ENCODE data around the gene ANKMY1.

Gene ANKMY1

DNA sequence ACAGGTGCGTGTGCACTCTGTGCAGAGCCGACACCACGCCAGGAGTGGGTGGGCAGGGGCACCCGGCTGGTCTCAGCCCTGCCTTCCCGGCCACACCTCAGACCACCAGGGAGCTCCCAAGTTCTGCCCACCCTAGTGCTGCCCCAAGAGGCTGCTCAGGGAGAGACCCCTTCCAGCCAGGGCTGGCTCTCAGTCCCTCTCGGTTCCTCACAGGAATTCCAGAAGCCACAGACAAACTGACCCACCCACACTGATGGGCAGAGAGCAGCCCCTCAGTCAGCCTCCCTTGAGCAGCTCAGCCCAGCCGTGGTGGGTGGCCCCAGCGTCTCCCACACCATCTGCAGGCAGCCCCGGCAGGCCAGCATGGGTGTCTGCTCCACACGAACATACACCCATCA, 88.5 kb downstream of the ANKMY1 start:
- no peak for DNase-seq

GRCh38 chr2:240468303-240469238, 89.2 kb downstream of the ANKMY1 start:
- no peak for DNase-seq

DNA sequence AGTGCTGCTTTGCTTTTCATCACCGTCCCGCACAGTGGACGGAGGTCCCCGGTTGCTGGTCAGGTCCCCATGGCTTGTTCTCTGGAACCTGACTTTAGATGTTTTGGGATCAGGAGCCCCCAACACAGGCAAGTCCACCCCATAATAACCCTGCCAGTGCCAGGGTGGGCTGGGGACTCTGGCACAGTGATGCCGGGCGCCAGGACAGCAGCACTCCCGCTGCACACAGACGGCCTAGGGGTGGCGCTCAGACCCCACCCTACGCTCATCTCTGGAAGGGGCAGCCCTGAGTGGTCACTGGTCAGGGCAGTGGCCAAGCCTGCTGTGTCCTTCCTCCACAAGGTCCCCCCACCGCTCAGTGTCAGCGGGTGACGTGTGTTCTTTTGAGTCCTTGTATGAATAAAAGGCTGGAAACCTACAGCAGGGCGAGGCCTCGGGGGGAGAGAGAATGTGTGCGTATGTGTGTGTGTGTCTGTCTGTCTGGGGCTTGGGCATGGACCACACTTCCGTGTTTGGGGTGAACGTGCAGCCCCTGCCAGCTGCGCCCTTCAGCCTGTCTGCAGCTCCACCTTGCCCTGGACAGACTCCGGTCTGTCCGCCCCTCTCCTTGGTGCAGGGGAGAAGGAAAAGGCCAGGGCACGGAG, 90.0 kb downstream of the ANKMY1 start:
- no peak for DNase-seq

DNA sequence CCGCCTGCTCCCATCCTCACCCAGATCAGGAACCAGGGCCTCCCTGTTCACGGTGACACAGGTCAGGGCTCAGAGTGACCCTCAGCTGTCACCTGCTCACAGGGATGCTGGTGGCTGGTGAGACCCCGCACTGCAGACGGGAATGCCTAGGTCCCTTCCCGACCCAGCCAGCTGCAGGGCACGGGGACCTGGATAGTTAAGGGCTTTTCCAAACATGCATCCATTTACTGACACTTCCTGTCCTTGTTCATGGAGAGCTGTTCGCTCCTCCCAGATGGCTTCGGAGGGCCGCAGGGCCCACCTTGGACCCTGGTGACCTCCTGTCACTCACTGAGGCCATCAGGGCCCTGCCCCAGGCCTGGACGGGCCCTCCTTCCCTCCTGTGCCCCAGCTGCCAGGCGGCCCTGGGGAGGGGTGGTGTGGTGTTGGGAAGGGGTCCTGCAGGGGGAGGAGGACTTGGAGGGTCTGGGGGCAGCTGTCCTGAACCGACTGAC, 90.6 kb downstream of the ANKMY1 start:
- DNase-seq: no peak

GRCh38 chr2:240466579-240467148, 91.1 kb downstream of the ANKMY1 start:
- DNase-seq: no peak

- no peak for DNase-seq
These were observed 91.8 kb downstream of the ANKMY1 start for GRCh38 chr2:240465765-240466578.

- no peak for DNase-seq
These were observed 92.5 kb downstream of the ANKMY1 start for GRCh38 chr2:240465268-240465764.

- no peak for DNase-seq
These were observed 93.1 kb downstream of the ANKMY1 start for GRCh38 chr2:240464514-240465241.

GRCh38 chr2:240463866-240464481, 93.8 kb downstream of the ANKMY1 start:
- no peak for DNase-seq

- no peak for DNase-seq
These were observed 94.4 kb downstream of the ANKMY1 start for GRCh38 chr2:240463274-240463865.

- no peak for DNase-seq
These were observed 95.0 kb downstream of the ANKMY1 start for GRCh38 chr2:240462707-240463273.

- no peak for DNase-seq
These were observed 95.6 kb downstream of the ANKMY1 start for GRCh38 chr2:240462073-240462706.

- DNase-seq: no peak
These were observed 96.2 kb downstream of the ANKMY1 start for GRCh38 chr2:240461471-240462072.

- DNase-seq: no peak
These were observed 96.9 kb downstream of the ANKMY1 start for GRCh38 chr2:240460781-240461431.

GRCh38 chr2:240460253-240460711, 97.5 kb downstream of the ANKMY1 start:
- DNase-seq: no peak

- DNase-seq: no peak
These were observed 98.2 kb downstream of the ANKMY1 start for GRCh38 chr2:240459401-240460252.

DNA sequence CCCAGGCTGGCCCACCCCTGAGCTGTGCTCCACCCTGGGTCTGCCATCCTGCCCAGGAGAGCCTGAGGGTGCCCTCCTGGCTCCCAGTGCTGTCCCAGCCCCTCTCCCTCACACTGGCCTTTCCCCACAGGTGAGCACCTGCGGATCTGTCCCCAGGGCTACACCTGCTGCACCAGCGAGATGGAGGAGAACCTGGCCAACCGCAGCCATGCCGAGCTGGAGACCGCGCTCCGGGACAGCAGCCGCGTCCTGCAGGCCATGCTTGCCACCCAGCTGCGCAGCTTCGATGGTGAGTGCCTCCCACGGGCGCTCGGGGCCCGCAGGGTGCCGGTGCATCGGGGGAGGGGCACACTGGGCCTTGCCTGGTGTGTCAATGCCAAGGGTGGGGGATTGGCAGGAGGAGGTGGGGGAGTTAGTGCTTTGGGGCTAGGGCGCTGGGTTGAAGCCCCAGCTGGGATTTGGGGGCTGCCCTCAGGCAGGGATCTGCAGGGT, 98.8 kb downstream of the ANKMY1 start:
- no peak for DNase-seq
